Astrocyte of the spinal cord (primary cell): ENCODE data around the gene EXOC6B.

Experiments used
- DNase-seq: peaks from one replicate; pipeline ENCODE4 v3.0.0; 2011; ENCODE audit warnings: low read depth, low spot score
- H3K4me3 ChIP-seq: 2 replicates; pipeline ENCODE4 v1.5.1; 2011; ENCODE audit warnings: low read depth, mild to moderate bottlenecking, low read length, moderate library complexity
- in situ Hi-C: cut with HindIII; loops from 2 replicates; pipeline ENCODE4 v1.10.0; 2017; ENCODE audit warnings: low sequenced_read_pairs
- TF ChIP-seq, protein P1 (sequence below): IDR thresholded peaks from 2 replicates; pipeline ENCODE4 v1.5.1; 2012; ENCODE audit warnings: low read depth, mild to moderate bottlenecking, low read length, inconsistent platforms

Gene EXOC6B

DNA sequence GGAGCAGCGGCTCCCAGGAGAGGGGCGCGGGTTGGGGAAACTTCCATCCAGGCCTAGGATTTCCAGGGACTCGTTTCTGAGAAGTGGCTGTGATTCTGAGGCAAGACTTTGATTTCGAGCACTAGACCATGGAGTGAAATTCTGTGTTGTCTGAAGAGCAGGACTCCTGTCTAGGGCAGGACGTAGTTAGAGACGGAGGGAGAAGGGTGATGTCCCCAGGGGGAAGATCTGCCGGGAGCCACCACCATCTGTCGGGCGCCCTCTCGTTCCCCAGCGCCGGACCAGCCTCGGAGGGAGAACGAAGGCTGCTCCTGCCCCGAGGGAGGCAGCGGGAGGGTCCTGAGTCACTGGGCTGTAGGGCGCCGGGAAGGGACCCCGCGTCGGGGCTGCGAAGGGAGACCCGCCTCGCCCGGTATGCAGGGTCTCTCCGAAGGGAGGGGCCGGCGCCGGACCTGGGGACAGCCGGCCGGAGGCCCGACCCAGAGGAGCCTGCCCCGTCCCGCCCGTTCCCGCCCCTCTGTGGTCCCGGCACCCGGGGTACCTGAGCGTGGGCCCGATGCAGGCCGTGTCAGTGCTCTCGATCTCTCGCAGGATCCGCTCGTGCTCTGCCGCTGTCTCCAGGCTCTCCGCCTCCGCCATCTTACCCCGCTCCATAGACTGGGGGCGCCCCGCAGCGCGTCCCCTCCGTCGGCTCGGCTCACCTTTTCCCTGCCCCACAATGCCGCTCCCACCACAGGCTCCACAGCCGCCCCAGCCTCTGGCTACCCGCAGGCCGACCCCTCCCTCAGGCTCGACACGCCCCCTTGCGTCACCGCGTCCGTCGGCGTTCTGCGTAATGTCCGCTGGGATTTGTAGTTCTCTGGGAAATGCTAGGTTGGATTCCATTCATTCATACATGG lies at the start of gene EXOC6B:
Gene EXOC6B (minus strand): TSS at position 777 of the 899 bp plus-strand sequence.
- TF ChIP-seq, protein P1, sequence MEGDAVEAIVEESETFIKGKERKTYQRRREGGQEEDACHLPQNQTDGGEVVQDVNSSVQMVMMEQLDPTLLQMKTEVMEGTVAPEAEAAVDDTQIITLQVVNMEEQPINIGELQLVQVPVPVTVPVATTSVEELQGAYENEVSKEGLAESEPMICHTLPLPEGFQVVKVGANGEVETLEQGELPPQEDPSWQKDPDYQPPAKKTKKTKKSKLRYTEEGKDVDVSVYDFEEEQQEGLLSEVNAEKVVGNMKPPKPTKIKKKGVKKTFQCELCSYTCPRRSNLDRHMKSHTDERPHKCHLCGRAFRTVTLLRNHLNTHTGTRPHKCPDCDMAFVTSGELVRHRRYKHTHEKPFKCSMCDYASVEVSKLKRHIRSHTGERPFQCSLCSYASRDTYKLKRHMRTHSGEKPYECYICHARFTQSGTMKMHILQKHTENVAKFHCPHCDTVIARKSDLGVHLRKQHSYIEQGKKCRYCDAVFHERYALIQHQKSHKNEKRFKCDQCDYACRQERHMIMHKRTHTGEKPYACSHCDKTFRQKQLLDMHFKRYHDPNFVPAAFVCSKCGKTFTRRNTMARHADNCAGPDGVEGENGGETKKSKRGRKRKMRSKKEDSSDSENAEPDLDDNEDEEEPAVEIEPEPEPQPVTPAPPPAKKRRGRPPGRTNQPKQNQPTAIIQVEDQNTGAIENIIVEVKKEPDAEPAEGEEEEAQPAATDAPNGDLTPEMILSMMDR: no peak
- in situ Hi-C loops: no loop called here
- H3K4me3 ChIP-seq: peak within 1 kb of the TSS; percentile 82
- DNase-seq: peak; percentile 91

DNA sequence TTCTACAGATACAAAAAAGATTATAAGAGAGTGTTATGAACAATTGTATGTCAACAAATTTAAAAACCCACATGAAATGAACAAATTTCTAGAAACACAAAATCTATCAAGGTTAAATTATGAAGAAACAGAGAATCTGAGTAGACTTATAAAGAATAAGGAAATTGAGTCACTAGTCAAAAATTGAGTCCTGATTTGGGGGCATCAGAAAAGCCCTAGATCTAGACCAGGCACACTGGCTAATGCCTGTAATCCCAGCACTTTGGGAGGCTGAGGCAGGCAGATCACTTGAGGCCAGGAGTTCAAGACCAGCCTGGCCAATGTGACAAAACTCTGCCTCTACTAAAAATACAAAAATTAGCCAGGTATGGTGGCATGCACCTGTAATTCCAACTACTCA lies 46.0 kb upstream of the EXOC6B start:
- no peak overlapping the region for H3K4me3 ChIP-seq
- in situ Hi-C loops: no loop called here
- no peak for DNase-seq
- TF ChIP-seq, protein P1: no peak

DNA sequence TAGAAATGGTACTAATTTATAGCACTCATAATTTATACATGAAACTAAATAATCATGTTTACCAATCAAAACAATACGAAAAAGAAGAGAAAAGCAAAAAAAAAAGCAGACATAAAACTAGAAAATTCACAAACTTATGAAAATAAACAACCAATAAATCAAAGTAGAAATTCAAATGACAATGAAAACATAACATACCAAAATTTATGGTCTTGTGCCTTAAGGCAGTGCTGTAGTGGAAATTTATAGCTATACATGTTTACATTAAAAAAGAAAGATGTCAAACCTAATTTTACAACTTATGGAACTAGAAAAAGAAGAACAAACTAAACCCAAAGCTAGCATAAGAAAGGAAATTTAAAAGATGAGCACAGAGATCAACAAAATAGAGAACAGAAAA lies 45.2 kb upstream of the EXOC6B start:
- no peak for DNase-seq
- H3K4me3 ChIP-seq: no peak overlapping the region
- TF ChIP-seq, protein P1: no peak
- in situ Hi-C loops: no loop called here

DNA sequence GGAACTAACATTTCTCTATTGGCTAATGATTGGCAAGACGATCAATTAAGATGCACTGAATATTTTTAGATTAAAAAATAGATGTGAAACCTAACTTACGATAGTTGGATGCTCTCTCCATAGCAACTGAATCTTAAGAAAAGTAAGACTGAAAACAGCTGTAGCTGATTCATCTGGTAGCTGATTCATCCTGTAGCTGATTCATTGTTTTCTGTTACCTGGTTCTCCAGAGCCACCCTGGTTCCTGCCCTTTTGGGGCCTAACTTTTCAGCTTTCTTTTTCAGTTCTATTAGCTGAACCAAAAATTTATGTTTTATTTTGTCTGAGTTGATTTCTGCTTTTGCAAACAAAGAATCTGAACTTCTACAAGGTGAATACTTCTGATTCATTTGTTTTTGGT lies 38.7 kb upstream of the EXOC6B start:
- in situ Hi-C loops: no loop called here
- H3K4me3 ChIP-seq: no peak overlapping the region

DNA sequence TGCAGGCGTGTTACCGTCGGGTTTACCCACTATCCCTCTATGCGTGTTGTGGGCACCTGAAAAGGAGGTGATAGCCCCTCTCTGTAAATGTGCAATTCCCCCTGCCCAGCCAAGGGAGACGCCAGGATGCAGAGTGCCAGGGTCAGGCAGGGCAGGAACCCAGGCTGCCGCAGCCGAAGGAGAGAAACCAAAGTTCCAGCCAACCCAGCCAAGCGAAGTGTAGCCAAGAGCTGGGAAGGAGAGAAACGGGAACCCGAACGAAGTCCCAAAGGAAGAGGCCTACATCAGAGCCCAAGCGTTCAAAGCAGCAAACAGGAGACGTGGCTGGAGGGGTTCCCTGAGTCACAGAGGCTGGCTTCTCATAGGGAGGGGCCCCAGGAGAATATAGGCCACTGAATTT lies 37.2 kb upstream of the EXOC6B start:
- H3K4me3 ChIP-seq: no peak overlapping the region
- DNase-seq: no peak
- in situ Hi-C loops: no loop called here
- TF ChIP-seq, protein P1: no peak

More for the DNA sequence above, 38.7 kb upstream of the EXOC6B start:
- DNase-seq: peak; percentile 62
- TF ChIP-seq, protein P1: no peak

DNA sequence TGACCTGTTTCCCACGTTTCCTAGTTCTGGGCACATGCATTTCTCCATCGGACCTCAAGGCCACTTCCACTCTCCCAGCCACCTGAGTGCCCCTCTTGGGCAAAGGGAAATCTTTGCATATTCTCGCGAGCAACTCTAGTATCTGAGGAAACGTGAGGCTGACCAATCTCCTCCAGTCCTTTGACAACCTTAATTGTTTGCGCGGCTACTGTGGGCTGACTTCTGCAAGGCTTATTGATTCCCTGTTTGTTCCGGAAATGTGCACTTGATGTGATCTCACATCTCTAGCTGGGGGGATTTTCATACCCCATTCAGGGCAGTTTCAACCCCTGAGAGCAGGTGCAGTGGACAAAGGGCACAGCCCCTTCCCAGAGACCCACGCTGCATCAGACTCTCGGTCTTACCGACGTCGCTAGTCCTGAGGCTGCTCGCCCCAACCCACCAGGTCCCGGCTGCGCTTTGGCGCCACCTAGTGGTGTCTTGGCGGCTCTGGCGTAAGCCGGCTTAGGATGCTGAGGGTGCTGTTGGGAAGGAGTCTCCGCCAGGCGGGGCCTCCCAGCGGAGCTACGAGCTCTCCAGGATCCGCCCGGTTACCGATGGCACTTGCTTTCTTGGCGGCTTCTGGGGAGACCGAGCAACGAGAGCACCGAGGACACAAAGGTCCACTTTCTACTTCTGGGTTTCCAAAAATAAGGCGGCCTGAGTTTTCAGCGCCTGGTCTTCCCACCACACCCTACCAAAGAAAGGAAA lies 36.6 kb upstream of the EXOC6B start:
- TF ChIP-seq, protein P1: peak; percentile 100
- H3K4me3 ChIP-seq: no peak overlapping the region
- peak; percentile 89 for DNase-seq
- in situ Hi-C loops: no loop called here
